Measurements from ENCODE around the gene ADGRV1. TPM values are rescaled to one million over a fixed set of nuclear protein-coding genes. Genes with fewer than 3 reads are reported as not detected.
"Not testable (repeated sequence)": the region's sequence is repeated elsewhere in the genome, so short reads cannot be mapped to it uniquely, and the experiment has no call there.

ADGRV1 gene
- total and polyA plus RNA-seq, 12 donors = 129 to 2,577 (median 695) TPM

- Histone ChIP-seq H3K4me1 (replicated peaks in 1 of 2) (no peaks in the 10 kb centered on the region), H3K9me3 (replicated peaks in 1 of 3) (no peaks in the 10 kb centered on the region), H3K27ac (no peak overlapping the region), H3K27me3 (no peaks in the 10 kb centered on the region), H3K36me3 (replicated peaks in 1 of 2) (no peaks in the 10 kb centered on the region), H3K4me3 (no peak overlapping the region)
- intact Hi-C loops (cut with DNase I) = no loop called here
- whole genome bisulfite sequencing, 4 donors = 62 to 72% (median 69%) methylated on average over 8 of the region's 8 CpGs
- DNase-seq = no peak
- TF ChIP-seq CTCF (IDR thresholded peaks at IDR 0.05) (no peak), POLR2A (IDR thresholded peaks at IDR 0.05) (no peak)
These were observed 116.6 kb downstream of the ADGRV1 start for GRCh38 chr5:90675222-90675621.

GRCh38 chr5:90680921-90681563 is 122.4 kb downstream of the ADGRV1 start:
- Histone ChIP-seq H3K4me1 (replicated peaks in 1 of 2) (no peaks in the 10 kb centered on the region), H3K9me3 (replicated peaks in 1 of 3) (no peaks in the 10 kb centered on the region), H3K27ac (no peak overlapping the region), H3K27me3 (no peaks in the 10 kb centered on the region), H3K4me3 (no peak overlapping the region), H3K36me3 (replicated peaks in 1 of 2) (no peaks in the 10 kb centered on the region)
- no peak for TF ChIP-seq CTCF (IDR thresholded peaks at IDR 0.05)
- no peak for TF ChIP-seq POLR2A (IDR thresholded peaks at IDR 0.05)
- WGBS, 4 donors = 55 to 66% (median 59%) methylated on average over 4 of the region's 4 CpGs
- no peak for DNase-seq
- intact Hi-C loops (cut with DNase I) = no loop called here

GRCh38 chr5:90682278-90682677 is 123.7 kb downstream of the ADGRV1 start:
- H3K27me3 ChIP-seq = no peaks in the 10 kb centered on the region
- H3K4me3 ChIP-seq = no peak overlapping the region
- H3K36me3 ChIP-seq (replicated peaks in 1 of 2) = no peaks in the 10 kb centered on the region
- no peaks in the 10 kb centered on the region for H3K4me1 ChIP-seq (replicated peaks in 1 of 2)
- intact Hi-C loops (cut with DNase I) = no loop called here
- DNase-seq = no peak
- WGBS, 4 donors = 73 to 80% (median 77%) methylated on average over 2 of the region's 2 CpGs
- no peak overlapping the region for H3K27ac ChIP-seq
- no peak for TF ChIP-seq POLR2A (IDR thresholded peaks at IDR 0.05)
- no peaks in the 10 kb centered on the region for H3K9me3 ChIP-seq (replicated peaks in 1 of 3)

GRCh38 chr5:90685425-90686022 is 126.9 kb downstream of the ADGRV1 start:
- Histone ChIP-seq H3K4me1 (replicated peaks in 1 of 2) (no peaks in the 10 kb centered on the region), H3K9me3 (replicated peaks in 1 of 3) (no peaks in the 10 kb centered on the region), H3K4me3 (no peak overlapping the region), H3K27ac (no peak overlapping the region), H3K27me3 (no peaks in the 10 kb centered on the region), H3K36me3 (replicated peaks in 1 of 2) (no peaks in the 10 kb centered on the region)
- no peak for DNase-seq
- WGBS, 4 donors = 88 to 91% (median 89%) methylated on average over 8 of the region's 8 CpGs
- intact Hi-C loops (cut with DNase I) = no loop called here
- no peak for TF ChIP-seq CTCF (IDR thresholded peaks at IDR 0.05)
- TF ChIP-seq POLR2A (IDR thresholded peaks at IDR 0.05) = no peak

GRCh38 chr5:90686363-90686762 is 127.8 kb downstream of the ADGRV1 start:
- intact Hi-C loops (cut with DNase I); H3K27ac ChIP-seq; H3K4me1 ChIP-seq (replicated peaks in 1 of 2); H3K4me3 ChIP-seq; H3K36me3 ChIP-seq (replicated peaks in 1 of 2); H3K27me3 ChIP-seq; H3K9me3 ChIP-seq (replicated peaks in 1 of 3); DNase-seq: not testable (repeated sequence)
- 82 to 100% (median 91%) methylated on average over 2 of the region's 2 CpGs for WGBS, 4 donors

- H3K4me3 ChIP-seq; intact Hi-C loops (cut with DNase I); H3K9me3 ChIP-seq (replicated peaks in 1 of 3); H3K4me1 ChIP-seq (replicated peaks in 1 of 2); H3K36me3 ChIP-seq (replicated peaks in 1 of 2); H3K27me3 ChIP-seq; H3K27ac ChIP-seq; DNase-seq: not testable (repeated sequence)
- whole genome bisulfite sequencing, 4 donors = 74 to 81% (median 78%) methylated on average over 1 to 2 of the region's 3 CpGs
These were observed 128.9 kb downstream of the ADGRV1 start for GRCh38 chr5:90687458-90687857.
